Measurements from ENCODE around the gene KPNA6.
"Not testable (repeated sequence)": the region's sequence is repeated elsewhere in the genome, so short reads cannot be mapped to it uniquely, and the experiment has no call there.

Gene KPNA6

DNA sequence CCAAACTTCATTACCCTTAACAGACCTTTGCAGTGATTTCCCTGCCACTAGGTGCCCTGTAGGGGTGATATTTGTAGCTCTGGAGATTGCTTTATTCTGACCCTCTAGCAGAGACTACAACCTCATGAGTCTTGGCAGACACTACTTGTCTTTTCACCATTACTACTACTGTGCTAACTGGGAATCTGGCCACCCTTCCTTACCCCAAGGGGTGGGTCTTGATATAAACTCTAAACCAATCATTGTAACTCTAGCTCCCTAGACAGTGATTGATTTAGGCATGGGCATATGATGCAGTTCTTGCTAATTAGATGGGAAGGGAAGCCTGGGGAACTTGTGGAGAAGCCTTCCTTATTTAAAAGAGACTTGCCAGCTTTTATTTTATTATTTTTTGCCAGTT, 3.9 kb downstream of the KPNA6 start:
- Histone ChIP-seq H3K4me2 (ENCODE audit: low read depth, low read length) (no peak overlapping the region), H3K9ac (ENCODE audit: low read length) (no peak overlapping the region), H3K9me2 (replicated peaks; ENCODE audit: insufficient read depth, low read length) (no peaks in the 10 kb centered on the region), H3K27ac (ENCODE audit: low read length) (no peak overlapping the region), H3K4me1 (ENCODE audit: low read length) (no peaks in the 10 kb centered on the region), H4K20me1 (ENCODE audit: insufficient read depth, low read length) (peaks cover 9% of the 10 kb centered on the region), H3K79me2 (ENCODE audit: low read length) (peaks cover 89% of the 10 kb centered on the region), H3K9me3 (replicated peaks; ENCODE audit: insufficient read depth, low read length) (no peaks in the 10 kb centered on the region), H3K36me3 (replicated peaks; ENCODE audit: insufficient read depth, low read length) (no peaks in the 10 kb centered on the region), H3F3A (ENCODE audit: insufficient read depth, low read length) (peaks cover 11% of the 10 kb centered on the region), H3K27me3 (replicated peaks; ENCODE audit: insufficient read depth, low read length) (no peaks in the 10 kb centered on the region), H2AFZ (ENCODE audit: low read length) (no peak overlapping the region), H3K4me3 (ENCODE audit: low read length) (no peak overlapping the region)
- no peak for DNase-seq
- TF ChIP-seq, protein P1, sequence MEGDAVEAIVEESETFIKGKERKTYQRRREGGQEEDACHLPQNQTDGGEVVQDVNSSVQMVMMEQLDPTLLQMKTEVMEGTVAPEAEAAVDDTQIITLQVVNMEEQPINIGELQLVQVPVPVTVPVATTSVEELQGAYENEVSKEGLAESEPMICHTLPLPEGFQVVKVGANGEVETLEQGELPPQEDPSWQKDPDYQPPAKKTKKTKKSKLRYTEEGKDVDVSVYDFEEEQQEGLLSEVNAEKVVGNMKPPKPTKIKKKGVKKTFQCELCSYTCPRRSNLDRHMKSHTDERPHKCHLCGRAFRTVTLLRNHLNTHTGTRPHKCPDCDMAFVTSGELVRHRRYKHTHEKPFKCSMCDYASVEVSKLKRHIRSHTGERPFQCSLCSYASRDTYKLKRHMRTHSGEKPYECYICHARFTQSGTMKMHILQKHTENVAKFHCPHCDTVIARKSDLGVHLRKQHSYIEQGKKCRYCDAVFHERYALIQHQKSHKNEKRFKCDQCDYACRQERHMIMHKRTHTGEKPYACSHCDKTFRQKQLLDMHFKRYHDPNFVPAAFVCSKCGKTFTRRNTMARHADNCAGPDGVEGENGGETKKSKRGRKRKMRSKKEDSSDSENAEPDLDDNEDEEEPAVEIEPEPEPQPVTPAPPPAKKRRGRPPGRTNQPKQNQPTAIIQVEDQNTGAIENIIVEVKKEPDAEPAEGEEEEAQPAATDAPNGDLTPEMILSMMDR (IDR thresholded peaks at IDR 0.05; ENCODE audit: low read length): no peak
- no peak for TF ChIP-seq EZH2 (optimal IDR thresholded peaks at IDR 0.05; ENCODE audit: low read depth, low read length)

DNA sequence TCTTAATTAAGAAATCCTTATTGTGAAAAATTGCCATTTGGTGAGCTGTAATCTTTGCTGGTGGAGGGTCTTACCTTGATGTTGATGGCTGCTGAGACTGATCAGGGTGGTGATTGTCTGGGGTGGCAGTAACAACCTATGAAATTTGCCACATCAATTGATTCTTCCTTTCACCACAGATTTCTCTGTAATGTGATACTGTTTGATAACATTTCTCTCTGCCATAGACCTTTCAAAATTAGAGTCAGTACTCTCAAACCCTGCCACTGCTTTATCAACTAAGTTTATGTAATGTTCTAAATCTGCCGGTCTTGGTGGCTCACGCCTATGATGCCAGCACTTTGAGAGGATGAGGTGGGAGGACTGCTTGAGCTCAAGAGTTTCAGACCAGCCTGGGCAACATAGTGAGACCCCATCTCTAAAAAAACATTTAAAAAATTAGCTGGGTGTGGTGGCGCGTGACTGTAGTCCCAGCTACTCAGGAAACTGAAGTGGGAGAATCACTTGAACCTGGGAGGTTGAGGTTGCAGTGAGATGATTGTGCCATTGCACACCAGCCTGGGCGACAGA, 5.0 kb downstream of the KPNA6 start:
- Histone ChIP-seq H3K27ac (ENCODE audit: low read length) (no peak overlapping the region), H3K27me3 (replicated peaks; ENCODE audit: insufficient read depth, low read length) (no peaks in the 10 kb centered on the region), H3K36me3 (replicated peaks; ENCODE audit: insufficient read depth, low read length) (no peaks in the 10 kb centered on the region), H3K9ac (ENCODE audit: low read length) (no peak overlapping the region), H2AFZ (ENCODE audit: low read length) (no peak overlapping the region), H3K4me2 (ENCODE audit: low read depth, low read length) (no peak overlapping the region), H3K79me2 (ENCODE audit: low read length) (peaks cover 99% of the 10 kb centered on the region), H3K9me2 (replicated peaks; ENCODE audit: insufficient read depth, low read length) (no peaks in the 10 kb centered on the region), H3K4me3 (ENCODE audit: low read length) (no peak overlapping the region), H4K20me1 (ENCODE audit: insufficient read depth, low read length) (peaks cover 9% of the 10 kb centered on the region), H3K4me1 (ENCODE audit: low read length) (no peaks in the 10 kb centered on the region), H3K9me3 (replicated peaks; ENCODE audit: insufficient read depth, low read length) (no peaks in the 10 kb centered on the region), H3F3A (ENCODE audit: insufficient read depth, low read length) (peaks cover 11% of the 10 kb centered on the region)
- no peak for DNase-seq
- TF ChIP-seq EZH2phosphoT487 (IDR thresholded peaks at IDR 0.05; ENCODE audit: low read length) (no peak), EZH2 (optimal IDR thresholded peaks at IDR 0.05; ENCODE audit: low read depth, low read length) (no peak)
- TF ChIP-seq, protein P1 (IDR thresholded peaks at IDR 0.05; ENCODE audit: low read length): no peak

DNA sequence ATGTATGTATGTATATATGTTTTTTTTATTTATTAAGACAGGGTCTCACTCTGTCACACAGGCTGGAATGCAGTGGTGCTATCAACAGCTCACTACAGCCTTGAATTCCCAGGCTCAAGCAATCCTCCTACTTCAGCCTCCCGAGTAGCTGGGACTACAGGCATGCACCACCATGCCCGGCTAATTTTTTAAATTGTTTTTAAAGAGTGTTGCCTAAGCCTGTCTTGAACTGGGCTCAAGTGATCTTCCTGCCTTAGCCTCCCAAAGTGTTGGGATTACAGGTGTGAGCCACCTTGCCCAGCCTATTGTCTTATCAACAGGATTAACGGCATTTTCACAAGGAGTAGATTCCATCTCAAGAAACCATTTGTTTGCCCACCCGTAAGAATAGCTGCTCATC, 5.6 kb downstream of the KPNA6 start:
- not testable (repeated sequence) for H3K4me2 ChIP-seq (ENCODE audit: low read depth, low read length); H2AFZ ChIP-seq (ENCODE audit: low read length); H3K27me3 ChIP-seq (replicated peaks; ENCODE audit: insufficient read depth, low read length); H4K20me1 ChIP-seq (ENCODE audit: insufficient read depth, low read length); H3K9me2 ChIP-seq (replicated peaks; ENCODE audit: insufficient read depth, low read length); H3F3A ChIP-seq (ENCODE audit: insufficient read depth, low read length); H3K27ac ChIP-seq (ENCODE audit: low read length); H3K9me3 ChIP-seq (replicated peaks; ENCODE audit: insufficient read depth, low read length); DNase-seq; H3K4me3 ChIP-seq (ENCODE audit: low read length); H3K4me1 ChIP-seq (ENCODE audit: low read length); H3K36me3 ChIP-seq (replicated peaks; ENCODE audit: insufficient read depth, low read length); H3K9ac ChIP-seq (ENCODE audit: low read length)
- peaks cover 99% of the 10 kb centered on the region for H3K79me2 ChIP-seq (ENCODE audit: low read length)

DNA sequence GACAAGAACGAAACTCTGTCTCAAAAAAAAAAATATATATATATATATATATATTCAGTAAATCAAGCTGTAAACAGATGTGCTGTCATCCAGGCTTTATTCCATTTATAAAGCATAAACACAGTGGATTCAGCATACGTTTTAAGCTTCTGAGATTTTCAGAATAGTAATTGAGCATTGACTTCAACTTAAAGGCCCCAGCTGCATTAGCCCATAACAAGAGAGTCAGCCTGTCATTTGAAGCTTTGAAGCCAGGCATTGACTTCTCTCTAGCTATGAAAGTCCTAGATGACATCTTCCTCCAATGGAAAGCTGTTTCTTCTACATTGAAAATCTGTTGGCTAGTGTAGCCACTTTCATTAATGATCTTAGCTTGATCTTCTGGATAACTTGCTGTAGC, 6.6 kb downstream of the KPNA6 start:
- no peak overlapping the region for H3K4me2 ChIP-seq (ENCODE audit: low read depth, low read length)
- no peaks in the 10 kb centered on the region for H3K27me3 ChIP-seq (replicated peaks; ENCODE audit: insufficient read depth, low read length)
- H4K20me1 ChIP-seq (ENCODE audit: insufficient read depth, low read length): peaks cover 9% of the 10 kb centered on the region
- H2AFZ ChIP-seq (ENCODE audit: low read length): no peak overlapping the region
- H3K4me3 ChIP-seq (ENCODE audit: low read length): no peak overlapping the region
- H3K79me2 ChIP-seq (ENCODE audit: low read length): peaks cover 97% of the 10 kb centered on the region
- no peak for DNase-seq
- H3K9me3 ChIP-seq (replicated peaks; ENCODE audit: insufficient read depth, low read length): no peaks in the 10 kb centered on the region
- H3K27ac ChIP-seq (ENCODE audit: low read length): no peak overlapping the region
- H3K4me1 ChIP-seq (ENCODE audit: low read length): no peaks in the 10 kb centered on the region
- H3F3A ChIP-seq (ENCODE audit: insufficient read depth, low read length): no peaks in the 10 kb centered on the region
- H3K9ac ChIP-seq (ENCODE audit: low read length): no peak overlapping the region
- TF ChIP-seq EZH2 (optimal IDR thresholded peaks at IDR 0.05; ENCODE audit: low read depth, low read length): no peak
- TF ChIP-seq, protein P1 (IDR thresholded peaks at IDR 0.05; ENCODE audit: low read length): no peak
- TF ChIP-seq EZH2phosphoT487 (IDR thresholded peaks at IDR 0.05; ENCODE audit: low read length): no peak
- no peaks in the 10 kb centered on the region for H3K36me3 ChIP-seq (replicated peaks; ENCODE audit: insufficient read depth, low read length)
- no peaks in the 10 kb centered on the region for H3K9me2 ChIP-seq (replicated peaks; ENCODE audit: insufficient read depth, low read length)
